GM19023 (cell line): ENCODE data around the gene CIB4.

Experiments used
- ATAC-seq: cut with Tn5 transposase; IDR thresholded peaks from one replicate; pipeline ENCODE4 v1.9.1; 2021; ENCODE audit warnings: mild to moderate bottlenecking, moderate library complexity; ENCODE audit not compliant: unreplicated experiment

CIB4 gene

DNA sequence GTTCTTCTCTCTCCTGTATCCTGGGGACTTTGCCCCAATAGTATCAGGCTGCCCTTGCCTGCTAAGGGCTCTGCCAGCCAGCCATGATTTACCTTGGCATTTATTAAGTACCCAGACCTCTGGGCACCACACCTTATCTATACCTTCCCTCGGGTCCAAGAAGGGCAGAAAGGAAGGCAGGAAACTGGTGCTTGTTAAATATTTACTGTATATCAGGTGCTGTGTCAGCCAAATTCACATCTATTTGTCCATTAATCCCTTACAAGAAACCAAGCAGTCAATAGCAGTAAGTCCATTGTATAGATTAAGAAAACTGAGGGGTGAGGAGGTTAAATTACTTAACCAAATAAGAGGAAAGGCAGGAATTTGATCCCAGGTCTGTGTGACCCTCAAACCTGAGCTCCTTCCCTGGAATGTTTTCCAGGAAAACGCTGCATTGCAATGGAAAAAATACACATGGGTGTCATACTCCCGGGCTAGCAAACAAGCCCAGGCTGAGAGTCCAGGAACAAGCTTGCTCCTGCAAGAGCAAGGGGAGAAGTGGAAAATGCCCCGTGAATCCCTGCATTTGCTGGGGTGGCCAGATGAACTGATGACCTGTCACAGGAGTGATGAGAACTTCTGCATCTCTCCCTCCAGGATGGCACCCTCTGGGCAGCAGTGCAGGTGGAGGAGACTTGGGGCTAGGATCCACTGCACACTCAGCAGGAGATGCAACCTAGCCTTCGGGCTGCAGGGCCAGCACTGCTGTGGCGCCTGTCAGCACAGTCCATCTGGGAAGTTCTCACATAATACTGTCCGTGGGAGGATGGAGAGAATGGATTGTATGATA lies 30.4 kb downstream of the CIB4 start:
- ATAC-seq, result no peak

GRCh38 chr2:26609839-26610277 lies 31.3 kb downstream of the CIB4 start:
- ATAC-seq, result no peak

- no peak for ATAC-seq
These were observed 31.9 kb downstream of the CIB4 start for GRCh38 chr2:26609205-26609631.

DNA sequence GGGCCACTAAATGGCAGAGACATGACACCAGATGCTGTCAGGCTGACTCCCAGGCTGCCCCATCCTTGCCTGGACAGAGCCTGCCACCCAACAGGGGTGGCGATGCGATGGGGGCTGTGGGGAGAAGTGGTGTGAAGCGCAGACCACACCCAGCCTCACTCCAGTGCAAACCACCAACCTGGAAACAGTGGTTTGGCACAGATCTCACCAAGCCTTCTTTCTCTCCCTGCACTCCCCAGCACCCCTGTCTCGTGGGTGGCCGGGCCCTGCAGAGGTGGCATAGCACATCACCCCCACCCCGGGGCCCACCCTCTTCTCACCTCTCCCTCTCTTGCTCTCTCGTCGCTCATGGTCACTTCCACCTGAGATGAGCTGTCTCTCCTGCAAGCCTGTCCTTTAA lies 32.6 kb downstream of the CIB4 start:
- ATAC-seq, result no peak

- ATAC-seq, result no peak
These were observed 33.5 kb downstream of the CIB4 start for GRCh38 chr2:26607698-26608097.

DNA sequence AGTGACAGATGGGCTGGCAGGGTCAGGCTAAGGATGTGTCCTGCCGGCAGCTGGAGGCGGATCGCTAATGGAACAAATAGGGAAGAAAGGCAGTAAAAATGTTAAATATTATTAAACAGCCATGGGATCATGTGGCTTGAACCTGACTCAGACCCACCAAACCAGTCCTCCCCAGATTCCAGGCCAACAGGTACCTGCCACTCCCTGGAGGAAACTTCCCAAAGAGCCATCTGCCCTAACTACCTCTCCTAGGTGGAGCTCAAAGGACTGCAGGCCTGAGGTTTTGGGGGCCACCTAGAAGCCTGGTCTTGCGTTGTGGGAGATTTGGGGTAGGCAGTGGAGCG lies 34.3 kb downstream of the CIB4 start:
- ATAC-seq, result no peak

DNA sequence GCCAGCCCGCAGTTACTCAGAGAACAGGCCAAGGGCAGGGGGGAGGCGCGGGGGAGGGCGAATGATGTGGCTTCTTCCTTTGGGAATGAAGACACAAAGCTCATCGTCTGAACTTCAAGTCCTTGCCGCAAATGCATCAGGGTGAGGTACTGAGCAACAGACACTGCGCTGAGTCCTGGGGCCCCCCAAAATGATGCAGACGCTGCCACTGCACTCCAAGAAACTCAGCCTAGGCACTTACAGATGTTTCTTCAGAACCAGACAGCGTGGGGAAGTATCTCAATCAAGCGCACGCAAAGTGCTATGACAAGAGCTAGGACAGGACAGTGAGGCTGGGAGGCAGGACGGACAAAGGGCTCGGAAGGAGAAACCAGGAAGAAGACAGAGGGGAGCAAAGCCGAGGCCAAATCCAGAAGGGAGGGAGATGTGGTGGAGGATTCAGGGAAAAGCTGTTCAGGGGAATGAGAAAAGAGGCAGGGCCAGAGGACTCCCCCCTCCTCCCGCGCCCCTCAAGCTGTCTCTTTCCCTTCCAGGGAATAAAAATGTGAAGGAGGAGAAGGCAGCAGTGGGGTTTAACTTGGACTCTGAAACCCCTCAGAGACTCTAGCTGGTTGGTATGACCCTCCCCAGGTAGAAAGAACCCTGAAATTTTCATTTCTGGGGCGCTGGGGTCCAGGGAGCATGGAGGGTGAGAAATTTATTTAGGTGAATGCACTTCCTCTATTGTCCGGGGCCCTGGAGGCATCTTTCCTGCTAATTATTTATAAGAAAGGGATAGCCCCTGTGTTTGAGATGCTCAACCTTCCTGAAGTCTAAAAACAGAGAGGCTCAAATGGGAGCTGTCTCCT lies 34.9 kb downstream of the CIB4 start:
- no peak for ATAC-seq

DNA sequence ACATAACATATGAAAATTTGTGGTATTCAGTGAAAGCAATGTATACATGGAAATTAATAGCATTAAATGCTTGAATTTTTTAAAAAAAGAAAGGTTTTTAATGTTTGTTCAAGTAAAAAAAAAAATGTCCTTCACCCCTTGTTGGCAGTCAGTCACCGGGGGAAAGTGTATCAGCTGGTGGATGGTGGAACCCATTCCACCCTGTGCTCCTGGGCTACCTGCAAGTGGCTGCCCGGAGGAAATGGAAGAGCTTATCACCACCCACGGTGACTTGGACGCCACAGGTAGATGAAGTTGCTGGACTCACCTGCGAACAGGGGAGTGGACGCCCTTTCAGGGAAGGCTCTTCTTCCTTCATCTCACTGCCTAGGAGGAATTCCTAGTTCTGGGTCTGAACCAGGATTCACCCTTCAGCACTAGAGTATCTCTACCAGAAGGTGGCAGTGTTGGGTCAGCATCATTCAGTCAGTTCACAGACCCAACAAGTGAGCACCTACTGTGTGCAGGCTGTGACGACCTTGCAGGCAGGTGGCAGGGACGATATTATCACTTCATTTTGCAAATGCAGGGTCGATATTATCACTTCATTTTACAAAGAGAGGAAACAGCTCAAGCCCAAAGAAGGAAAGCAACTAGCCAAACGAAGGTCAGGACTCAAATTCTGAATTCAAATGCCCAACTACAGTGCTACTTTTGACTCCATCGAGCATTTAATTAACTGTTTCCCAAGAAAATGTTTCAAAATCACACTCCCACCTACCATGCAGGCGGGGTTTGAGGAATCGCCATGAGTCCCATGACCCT lies 35.8 kb downstream of the CIB4 start:
- ATAC-seq, result no peak

DNA sequence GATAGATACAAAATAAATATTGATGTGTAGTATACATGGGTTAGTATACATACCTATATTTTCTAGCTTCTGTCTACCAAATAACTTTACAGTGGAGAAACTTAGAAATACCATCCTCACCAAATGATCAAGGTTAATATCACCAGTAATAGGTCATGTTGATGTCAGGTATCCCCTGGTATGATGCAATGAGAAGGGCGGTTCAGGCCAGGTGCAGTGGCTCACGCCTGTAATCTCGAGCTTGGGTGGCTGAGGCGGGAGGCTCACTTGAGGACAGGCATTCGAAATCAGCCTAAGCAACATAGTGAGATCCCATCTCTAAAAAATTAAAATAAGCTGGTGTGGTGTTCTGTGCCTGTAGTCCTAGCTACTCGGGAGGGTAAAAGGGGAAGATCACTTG lies 38.6 kb downstream of the CIB4 start:
- ATAC-seq, result no peak

DNA sequence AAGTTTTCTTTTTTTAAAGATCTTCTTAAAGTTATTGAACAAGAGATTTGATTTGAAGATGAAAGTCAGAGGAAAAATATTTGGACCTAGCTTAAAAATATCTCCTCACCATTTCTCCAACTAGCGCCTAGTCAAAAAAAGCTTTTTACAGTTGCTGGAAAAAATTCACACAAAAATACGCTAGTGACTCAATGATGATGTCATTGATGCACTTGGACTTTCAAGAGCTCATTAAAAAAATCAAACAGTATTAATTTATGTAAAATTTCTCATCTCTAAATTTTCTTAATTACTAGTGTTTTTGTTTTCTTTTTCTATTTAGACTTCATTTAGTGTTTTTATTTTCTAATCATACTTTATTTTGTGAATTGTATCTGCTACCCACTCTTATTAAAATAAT lies 41.8 kb downstream of the CIB4 start:
- no peak for ATAC-seq

GRCh38 chr2:26598996-26599373 lies 42.2 kb downstream of the CIB4 start:
- ATAC-seq, result no peak

DNA sequence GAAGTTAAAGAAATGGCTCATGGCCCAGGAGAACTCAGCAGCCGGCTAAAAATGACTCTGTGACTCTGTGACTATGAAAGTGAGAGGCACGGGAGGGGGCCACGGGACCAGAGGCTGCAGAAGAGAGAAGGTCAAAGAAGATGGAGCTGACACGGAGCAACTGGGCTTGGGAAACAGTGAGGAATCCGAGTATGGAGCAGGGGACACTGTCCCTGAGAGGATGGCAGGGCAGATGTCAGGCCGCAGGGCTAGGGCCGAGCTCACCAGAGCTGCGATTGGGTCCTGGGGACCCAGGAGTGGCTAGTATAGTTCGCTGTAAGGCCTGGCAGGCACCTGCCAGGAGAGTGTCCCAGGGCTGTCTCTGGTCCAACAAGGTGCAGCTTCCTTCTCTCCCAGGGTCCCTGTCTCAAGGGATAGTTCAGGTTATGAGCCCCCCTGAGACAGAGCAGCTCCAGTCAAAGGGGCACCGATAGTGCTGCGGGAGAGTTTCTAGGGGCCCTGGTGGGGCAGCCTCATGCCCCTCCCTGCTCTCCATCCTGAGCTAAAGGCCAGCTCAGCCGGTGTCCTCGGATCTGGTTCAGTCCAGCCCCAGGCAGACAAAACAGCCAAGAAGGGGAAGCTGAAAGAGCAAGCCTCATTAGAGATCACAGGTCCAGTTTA lies 42.7 kb downstream of the CIB4 start:
- no peak for ATAC-seq

DNA sequence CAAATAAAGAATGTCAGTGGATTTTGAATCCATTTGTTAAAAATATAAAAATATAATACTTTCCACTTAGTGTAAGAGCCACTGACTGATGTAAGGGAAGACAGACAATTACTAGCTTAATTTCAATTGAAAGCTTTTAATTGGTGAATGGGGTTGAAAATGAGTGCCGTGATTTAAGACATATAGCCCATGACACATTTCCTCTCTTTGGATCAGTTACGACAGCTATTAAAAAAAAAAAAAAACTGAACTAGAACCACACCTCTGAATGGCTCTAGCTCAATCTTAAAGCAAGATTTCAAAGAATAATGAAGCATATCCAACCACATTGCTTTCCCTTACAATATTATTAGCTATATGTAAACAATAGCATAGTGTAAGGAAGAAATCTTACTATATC lies 44.0 kb downstream of the CIB4 start:
- no peak for ATAC-seq

GRCh38 chr2:26595146-26595545 lies 46.0 kb downstream of the CIB4 start:
- ATAC-seq, result no peak

GRCh38 chr2:26591619-26592505 lies 49.3 kb downstream of the CIB4 start:
- no peak for ATAC-seq

DNA sequence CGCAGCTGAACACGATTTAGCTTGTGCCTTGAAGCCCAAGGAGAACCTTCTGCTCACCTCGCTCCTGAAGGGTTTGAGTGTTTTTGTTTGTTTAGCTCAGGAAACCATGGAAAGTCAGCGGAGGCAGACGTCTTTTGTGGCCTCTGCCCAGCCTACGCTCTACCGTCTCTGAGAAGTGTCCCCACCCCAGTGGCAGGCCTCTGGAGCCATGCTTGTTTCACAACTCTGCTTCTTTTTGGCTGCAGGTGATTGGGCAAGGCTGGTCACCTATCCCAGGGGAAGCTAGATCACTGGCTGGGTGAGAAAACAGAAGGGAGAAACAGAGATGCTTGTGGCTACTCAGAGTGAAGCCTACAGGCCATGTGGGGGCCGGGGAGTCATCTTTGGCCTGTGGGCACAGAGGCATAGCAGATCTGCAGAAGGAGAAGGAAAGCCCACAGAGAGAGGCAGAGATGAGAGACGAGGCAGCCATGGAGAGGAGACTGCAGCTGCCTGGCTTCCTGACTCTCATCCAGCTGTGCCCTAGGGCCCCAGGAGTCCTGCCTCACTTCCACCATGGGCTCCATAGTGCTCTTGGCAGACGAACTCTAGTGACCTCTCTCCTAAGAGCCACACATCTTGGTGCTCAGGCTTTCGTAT lies 50.1 kb downstream of the CIB4 start:
- no peak for ATAC-seq

GRCh38 chr2:26590508-26590907 lies 50.7 kb downstream of the CIB4 start:
- no peak for ATAC-seq

DNA sequence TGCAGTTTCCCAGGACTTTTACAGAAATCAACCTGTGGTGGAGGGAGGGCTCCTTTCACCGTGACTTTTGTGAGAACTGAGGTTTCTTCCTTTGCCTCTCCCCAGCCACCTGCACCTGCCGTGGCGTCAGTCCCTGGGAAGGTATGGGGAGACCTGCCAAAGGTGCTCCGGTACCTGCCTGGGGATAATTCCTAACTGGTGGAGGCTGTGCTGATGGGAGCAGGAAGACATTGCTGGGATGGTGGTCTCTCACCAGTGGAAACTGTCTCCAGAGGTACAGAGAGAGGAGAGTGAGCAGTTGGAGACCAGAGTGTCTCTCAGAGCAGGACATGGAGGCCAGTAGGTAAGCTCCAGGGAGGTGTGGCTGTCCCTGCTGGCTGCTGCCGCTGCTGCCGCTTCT lies 52.6 kb downstream of the CIB4 start:
- ATAC-seq, result no peak

DNA sequence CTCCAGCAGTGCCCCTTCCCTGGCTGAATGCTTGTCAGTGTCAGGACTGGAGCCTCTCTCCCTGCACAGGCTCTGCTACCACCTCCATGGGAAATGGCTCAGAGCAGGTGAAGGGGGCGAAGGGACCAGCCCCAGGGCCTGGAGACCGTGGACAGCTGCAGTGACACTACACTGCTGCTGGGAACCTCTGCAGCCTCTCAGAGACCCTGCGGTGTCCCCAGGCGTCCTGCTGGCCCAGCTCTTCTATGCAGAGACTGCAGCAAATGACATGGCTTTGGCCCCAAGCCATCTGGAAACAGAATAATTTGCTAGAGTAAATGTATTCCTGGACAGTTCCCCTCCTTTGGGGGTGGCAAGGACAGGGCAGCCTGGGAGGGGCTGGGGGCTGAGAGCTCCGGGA lies 53.2 kb downstream of the CIB4 start:
- ATAC-seq, result no peak
